Measurements from ENCODE around the gene NR1H2.

- no peak for TF ChIP-seq SP1 (IDR thresholded peaks at IDR 0.05)
- TF ChIP-seq SUZ12 (IDR thresholded peaks at IDR 0.05): no peak
- TF ChIP-seq BHLHE40 (IDR thresholded peaks at IDR 0.05; ENCODE audit: borderline replicate concordance): no peak
- peak; percentile 92 for TF ChIP-seq CTBP1 (IDR thresholded peaks at IDR 0.05; ENCODE audit: borderline replicate concordance)
- no peak for TF ChIP-seq HDGF (IDR thresholded peaks at IDR 0.05; ENCODE audit: borderline replicate concordance)
- TF ChIP-seq LEF1 (IDR thresholded peaks at IDR 0.05; ENCODE audit: borderline replicate concordance): no peak; the same call in 1 of the 2 replicates
These were observed at the start of gene NR1H2 for GRCh38 chr19:50376166-50377050.
